C1 segment of cervical spinal cord (tissue), 14 donors: ENCODE results near the gene VTN.

Experiments used
- DNase-seq, 14 donors: peaks; one replicate each; lab custom pipeline; 2025; lab: John Stamatoyannopoulos, UW

VTN gene

GRCh38 chr17:28370035-28370743 lies at the start of gene VTN:
Gene VTN (minus strand): TSS chr17:28370307. CDS start chr17:28370203, 104 bp downstream.
- DNase-seq: no peak

GRCh38 chr17:28416703-28417311 lies 46.7 kb upstream of the VTN start:
- peak in 3 of 14 donors; percentile 8 to 24 (median 10) for DNase-seq

- no peak for DNase-seq
These were observed 45.8 kb upstream of the VTN start for GRCh38 chr17:28415886-28416285.

- DNase-seq: no peak
These were observed 43.7 kb upstream of the VTN start for GRCh38 chr17:28413804-28414203.

GRCh38 chr17:28412099-28412498 lies 42.0 kb upstream of the VTN start:
- DNase-seq: no peak

- no peak for DNase-seq
These were observed 37.8 kb upstream of the VTN start for GRCh38 chr17:28407974-28408306.

GRCh38 chr17:28407130-28407973 lies 37.2 kb upstream of the VTN start:
- DNase-seq: no peak

- no peak for DNase-seq
These were observed 36.3 kb upstream of the VTN start for GRCh38 chr17:28406473-28406814.

GRCh38 chr17:28405632-28406472 lies 35.7 kb upstream of the VTN start, which contains the start of gene SLC46A1:
Gene SLC46A1 (minus strand): TSS chr17:28406212. CDS start chr17:28406114, 98 bp downstream.
- peak in 12 of 14 donors; percentile 18 to 76 (median 48) for DNase-seq

- DNase-seq: peak in 5 of 14 donors; percentile 24 to 59 (median 50)
These were observed 34.9 kb upstream of the VTN start for GRCh38 chr17:28404812-28405570.

GRCh38 chr17:28404461-28404811 lies 34.3 kb upstream of the VTN start:
- DNase-seq: no peak

GRCh38 chr17:28404007-28404406 lies 33.9 kb upstream of the VTN start:
- DNase-seq: no peak

- no peak for DNase-seq
These were observed 32.7 kb upstream of the VTN start for GRCh38 chr17:28402844-28403243.

- no peak for DNase-seq
These were observed 32.1 kb upstream of the VTN start for GRCh38 chr17:28402224-28402630.

GRCh38 chr17:28399808-28400207 lies 29.7 kb upstream of the VTN start:
- DNase-seq: no peak

- DNase-seq: no peak
These were observed 28.3 kb upstream of the VTN start for GRCh38 chr17:28398280-28398981.

GRCh38 chr17:28397687-28398279 lies 27.7 kb upstream of the VTN start:
- DNase-seq: no peak

- DNase-seq: no peak
These were observed 27.2 kb upstream of the VTN start for GRCh38 chr17:28397275-28397674.

GRCh38 chr17:28396635-28397239 lies 26.6 kb upstream of the VTN start:
- DNase-seq: no peak
